SK-N-SH (cell line): ENCODE data around the gene MYO1B.

ENCODE experiments used
- CTCF ChIP-seq: fragments of 200-600 bp; sonication (generic); IDR thresholded peaks from 2 replicates; pipeline ENCODE4 v1.6.1; 2017; ENCODE audit warnings: antibody characterized with exemption, mild to moderate bottlenecking, moderate library complexity
- GABPA ChIP-seq: IDR thresholded peaks from 2 replicates; pipeline ENCODE4 v1.4.0; 2012; ENCODE audit warnings: low read depth, mild to moderate bottlenecking

- TF ChIP-seq GABPA (no peak), CTCF (no peak)
Observed at GRCh38 chr2:191451116-191451515, 205.9 kb downstream of the MYO1B start.
